Epithelial cell of prostate (primary cell): Measurements from ENCODE around the gene GATA1.

ENCODE experiments used
- DNase-seq: peaks from one replicate; pipeline ENCODE4 v3.0.0-alpha.2; 2011; ENCODE audit warnings: low read depth, low spot score
- H3K27ac ChIP-seq: fragments of 450-650 bp; 2 replicates; pipeline ENCODE4 v1.5.1; 2017; ENCODE audit warnings: mild to moderate bottlenecking

The GATA1 gene

DNA sequence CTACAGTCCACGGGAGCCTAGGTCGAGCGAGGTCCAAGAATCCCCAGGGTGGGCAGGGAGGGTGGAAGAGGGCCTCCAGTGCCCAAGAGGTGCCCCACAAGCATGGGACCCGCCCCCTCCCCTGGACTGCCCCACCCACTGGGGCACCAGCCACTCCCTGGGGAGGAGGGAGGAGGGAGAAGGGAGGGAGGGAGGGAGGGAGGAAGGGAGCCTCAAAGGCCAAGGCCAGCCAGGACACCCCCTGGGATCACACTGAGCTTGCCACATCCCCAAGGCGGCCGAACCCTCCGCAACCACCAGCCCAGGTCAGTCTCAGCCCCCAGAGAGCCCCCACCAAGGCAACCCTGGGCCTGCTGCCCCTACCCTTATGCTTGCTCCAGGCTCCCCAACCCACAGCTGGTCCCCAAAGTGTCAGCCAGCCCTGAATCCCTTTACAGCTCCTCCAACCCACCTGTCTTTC, at the start of gene GATA1:
Gene GATA1 (plus strand): TSS at position 250 of the 460 bp plus-strand sequence. CDS start 4,520 bp downstream, outside the sequence.
- no peak within 1 kb of the TSS for H3K27ac ChIP-seq
- DNase-seq = no peak

DNA sequence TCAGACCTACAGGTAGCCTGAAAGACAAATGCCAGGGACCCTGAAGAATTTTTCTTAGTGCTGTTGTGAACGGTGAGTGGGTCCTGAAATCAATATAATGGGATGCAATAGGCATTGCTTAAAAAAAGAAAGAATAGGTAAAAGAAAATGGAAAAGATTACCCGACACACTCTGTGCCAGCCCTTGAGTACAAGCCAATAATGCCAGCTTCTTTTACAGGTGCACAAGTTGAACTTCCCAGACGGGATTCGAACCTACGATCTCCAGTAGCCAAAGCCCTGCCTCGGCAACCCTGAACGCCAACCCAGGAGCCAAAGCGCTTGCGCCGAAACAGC, 49.5 kb upstream of the GATA1 start:
- H3K27ac ChIP-seq = peak overlapping the region; percentile 74
- DNase-seq = no peak

DNA sequence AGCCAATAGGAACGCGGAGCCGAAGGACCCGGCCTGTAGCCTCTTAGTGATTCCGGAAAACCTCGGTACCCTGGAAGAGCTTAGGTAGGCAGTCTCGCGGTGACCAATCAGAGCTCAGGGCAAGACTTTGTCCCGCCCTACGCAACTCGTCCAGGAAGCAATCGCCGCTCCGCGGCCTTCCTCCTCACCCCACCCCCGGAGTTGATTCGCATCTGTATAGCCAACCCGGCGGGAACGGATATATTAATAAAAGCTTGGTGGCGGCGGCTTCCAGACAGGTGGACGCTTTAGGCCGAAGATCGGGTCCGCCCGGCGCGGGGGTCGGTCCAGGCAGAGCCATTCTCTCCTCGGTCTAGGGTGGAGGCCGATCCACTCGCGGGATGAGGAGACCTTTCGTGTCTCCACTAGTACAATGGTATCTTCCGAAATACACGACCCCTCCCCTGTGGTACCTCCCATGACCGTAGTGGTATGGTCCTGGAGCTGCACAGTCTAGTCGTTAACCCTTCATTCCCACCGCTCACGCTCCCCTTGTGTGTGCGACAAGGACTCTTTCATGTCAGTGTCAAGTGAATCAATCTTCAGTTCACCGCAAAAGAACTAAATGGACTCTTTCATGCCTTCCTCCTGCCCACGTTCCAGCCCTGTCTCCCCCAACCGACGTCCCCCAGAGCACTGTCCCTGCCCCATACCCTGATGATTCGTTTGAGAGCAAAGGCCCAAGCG, 49.0 kb upstream of the GATA1 start:
- peak; percentile 88 for DNase-seq
- peak overlapping the region; percentile 74 for H3K27ac ChIP-seq

GRCh38 chrX:48737940-48738339, 48.5 kb upstream of the GATA1 start:
- H3K27ac ChIP-seq = peak overlapping the region; percentile 74
- no peak for DNase-seq

GRCh38 chrX:48741834-48742233, 44.6 kb upstream of the GATA1 start:
- no peak overlapping the region for H3K27ac ChIP-seq
- DNase-seq = no peak

DNA sequence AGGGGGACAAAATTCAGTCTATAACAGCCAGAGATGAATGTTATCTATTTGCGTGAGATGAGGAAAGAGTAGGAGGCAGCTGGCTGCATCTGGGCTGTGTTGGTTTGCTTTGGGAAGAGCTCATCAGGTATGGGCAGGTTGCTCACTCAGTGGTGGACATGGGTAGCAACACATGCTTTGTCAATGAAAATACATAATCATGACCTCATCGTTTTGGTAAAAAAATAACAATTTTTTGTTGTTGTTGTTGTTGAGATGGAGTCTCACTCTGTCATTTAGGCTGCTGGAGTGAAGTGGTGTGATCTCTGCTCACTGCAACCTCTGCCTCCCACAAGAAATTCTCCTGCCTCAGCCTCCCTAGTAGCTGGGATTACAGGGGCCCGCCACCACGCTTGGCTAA, 41.2 kb upstream of the GATA1 start:
- H3K27ac ChIP-seq = no peak overlapping the region
- no peak for DNase-seq

DNA sequence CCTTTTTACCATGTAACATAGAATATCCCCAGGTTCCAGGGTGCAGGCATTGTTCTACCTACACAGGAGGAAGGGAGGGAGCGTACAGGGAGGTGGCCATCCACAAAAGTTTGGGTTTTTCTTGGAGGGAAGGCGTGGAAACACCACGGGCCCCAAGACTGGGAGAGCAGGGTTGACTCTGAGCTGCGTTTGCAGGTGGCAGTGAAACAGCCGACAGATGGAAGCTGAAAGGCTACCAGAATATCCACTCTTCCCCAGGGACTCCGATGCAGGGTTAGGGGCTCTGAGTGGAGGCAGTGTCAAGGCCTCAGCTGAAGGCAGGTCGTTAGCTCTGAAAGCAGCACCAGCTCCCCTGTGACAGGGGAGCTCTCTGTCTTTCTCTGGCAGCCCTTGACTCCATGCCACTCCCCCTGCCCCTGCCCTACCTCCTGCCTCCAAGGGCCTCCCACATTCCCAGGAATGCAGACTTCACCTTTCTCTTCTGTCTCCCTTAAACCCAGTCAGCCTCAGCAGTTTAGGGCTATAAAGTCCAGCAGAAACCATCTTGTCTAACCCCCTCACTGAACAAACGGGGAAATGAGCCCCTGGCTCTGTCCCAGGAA, 38.9 kb upstream of the GATA1 start:
- no peak for DNase-seq
- H3K27ac ChIP-seq = no peak overlapping the region

DNA sequence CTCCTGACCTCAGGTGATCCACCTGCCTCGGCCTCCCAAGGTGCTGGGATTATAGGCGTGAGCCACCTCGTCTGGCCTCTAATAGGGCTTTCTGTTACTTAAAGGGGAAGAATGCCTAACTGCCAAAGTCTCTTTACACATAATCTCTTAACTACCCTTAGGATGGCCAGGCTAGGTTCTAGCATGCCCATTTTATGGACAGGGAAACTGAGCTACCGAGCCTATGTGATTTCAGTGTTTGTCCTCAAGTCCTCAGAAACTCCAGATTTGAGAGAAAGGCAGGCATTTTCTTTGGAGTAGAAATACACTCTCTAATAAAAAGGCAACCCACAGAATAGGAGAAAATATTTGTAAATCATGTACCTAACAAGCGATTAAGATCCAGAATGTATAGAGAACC, 37.2 kb upstream of the GATA1 start:
- no peak overlapping the region for H3K27ac ChIP-seq
- DNase-seq = no peak

DNA sequence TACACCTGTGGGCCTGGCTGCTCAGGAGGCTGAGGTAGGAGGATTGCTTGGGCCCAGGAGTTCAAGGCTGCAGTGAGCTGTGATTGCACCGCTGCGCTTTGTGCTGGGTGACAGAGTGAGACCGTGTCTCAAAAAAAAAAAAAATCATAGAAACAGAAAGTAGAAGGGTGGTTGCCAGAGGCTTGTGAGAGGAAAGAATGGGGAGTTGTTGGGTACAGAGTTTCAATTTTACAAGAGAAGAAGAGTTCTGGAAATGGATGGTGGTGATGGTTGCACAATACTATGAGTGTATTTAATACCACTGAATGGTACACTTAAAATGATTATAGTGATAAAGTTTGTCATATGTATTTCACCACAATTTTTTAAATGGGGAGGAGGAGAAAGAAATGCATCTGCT, 35.0 kb upstream of the GATA1 start:
- DNase-seq = no peak
- H3K27ac ChIP-seq = no peak overlapping the region

- no peak overlapping the region for H3K27ac ChIP-seq
- no peak for DNase-seq
Measured at GRCh38 chrX:48752498-48752897, 33.9 kb upstream of the GATA1 start.

- DNase-seq = no peak
Measured at GRCh38 chrX:48753708-48754228, 32.6 kb upstream of the GATA1 start.

GRCh38 chrX:48754238-48754637, 32.2 kb upstream of the GATA1 start:
- no peak overlapping the region for H3K27ac ChIP-seq
- no peak for DNase-seq

More at GRCh38 chrX:48753708-48754228, 32.6 kb upstream of the GATA1 start:
- no peak overlapping the region for H3K27ac ChIP-seq

GRCh38 chrX:48761674-48762471, 24.5 kb upstream of the GATA1 start, which contains the start of gene GLOD5:
GLOD5 (plus strand) TSS chrX:48761747; CDS start chrX:48761791, 44 bp downstream.
- H3K27ac ChIP-seq = no peak within 1 kb of the TSS
- peak; percentile 29 for DNase-seq

DNA sequence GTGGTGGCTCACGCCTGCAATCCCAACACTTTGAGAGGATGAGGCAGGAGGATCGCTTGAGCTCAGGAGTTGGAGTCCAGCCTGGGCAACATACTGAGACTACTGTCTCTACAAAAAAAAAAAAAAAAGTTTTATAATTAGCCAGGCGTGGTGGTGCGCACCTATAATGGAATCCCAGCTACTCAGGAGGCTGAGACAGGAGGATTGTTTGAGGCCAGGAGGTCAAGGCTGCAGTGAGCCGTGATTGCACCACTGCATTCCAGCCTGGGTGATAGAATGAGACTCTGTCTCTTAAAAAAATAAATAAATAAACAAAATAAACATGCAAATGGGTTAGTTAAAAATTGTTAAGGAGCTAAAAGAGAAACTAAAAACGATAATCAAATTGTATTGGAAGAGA, 17.2 kb upstream of the GATA1 start:
- DNase-seq = no peak
- H3K27ac ChIP-seq = no peak overlapping the region

- no peak overlapping the region for H3K27ac ChIP-seq
- no peak for DNase-seq
Measured at GRCh38 chrX:48770296-48770695, 16.1 kb upstream of the GATA1 start.

DNA sequence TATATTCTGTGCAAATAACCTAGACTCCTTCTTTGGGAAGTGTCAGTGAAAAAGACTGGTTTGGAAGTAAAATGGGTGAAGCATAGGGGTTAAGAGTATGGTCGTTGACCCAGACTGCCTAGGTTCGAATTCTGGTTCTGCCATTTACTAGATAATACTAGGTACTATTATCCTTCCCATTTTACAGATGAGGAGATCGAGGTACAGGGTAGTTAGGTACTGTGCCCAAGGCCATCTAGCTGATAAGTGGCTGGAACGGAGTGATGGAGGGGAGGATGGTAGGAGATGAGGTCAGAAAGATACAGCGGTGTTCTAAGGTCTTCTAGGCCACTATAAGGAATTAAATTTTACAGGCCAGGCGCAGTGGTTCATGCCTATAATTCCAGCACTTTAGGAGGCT, 13.8 kb upstream of the GATA1 start:
- DNase-seq = no peak
- H3K27ac ChIP-seq = no peak overlapping the region

- H3K27ac ChIP-seq = no peak overlapping the region
- no peak for DNase-seq
Measured at GRCh38 chrX:48776818-48777439, 9.5 kb upstream of the GATA1 start.

DNA sequence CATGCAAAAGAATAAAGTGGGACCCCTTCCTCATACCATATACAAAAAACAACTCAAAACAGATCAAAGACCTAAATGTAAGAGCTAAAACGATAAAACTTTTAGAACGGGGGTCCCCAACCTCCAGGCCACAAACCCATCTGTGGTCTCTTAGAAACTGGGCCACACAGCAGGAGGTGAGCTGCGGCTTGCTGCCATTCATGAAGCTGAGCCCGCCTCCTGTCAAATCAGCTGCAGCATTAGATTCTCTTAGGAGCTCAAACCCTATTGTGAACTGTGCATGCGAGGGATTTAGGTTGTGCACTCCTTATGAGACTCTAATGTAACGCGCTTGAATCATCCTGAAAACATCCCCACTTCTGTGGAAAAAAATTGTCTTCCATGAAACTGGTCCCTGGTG, 7.0 kb upstream of the GATA1 start:
- H3K27ac ChIP-seq = no peak overlapping the region
- no peak for DNase-seq

DNA sequence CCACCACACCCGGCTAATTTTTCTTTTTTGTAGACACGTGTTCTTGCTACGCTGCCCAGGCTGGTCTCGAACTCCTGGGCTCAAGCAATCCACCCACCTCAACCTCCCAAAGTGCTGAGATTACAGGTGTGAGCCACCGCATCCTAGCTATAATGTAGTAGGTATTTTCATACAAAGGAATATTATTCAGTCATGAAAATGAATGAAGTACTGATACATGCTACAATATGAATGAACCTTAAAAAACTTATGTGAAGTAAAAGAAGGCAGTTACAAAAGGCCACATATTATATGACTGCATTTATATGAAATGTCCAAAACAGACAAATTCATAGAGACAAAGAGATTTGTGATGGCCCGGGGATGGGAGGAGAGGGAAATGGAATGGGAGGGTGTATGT, 4.7 kb upstream of the GATA1 start:
- DNase-seq = no peak
- H3K27ac ChIP-seq = no peak overlapping the region

DNA sequence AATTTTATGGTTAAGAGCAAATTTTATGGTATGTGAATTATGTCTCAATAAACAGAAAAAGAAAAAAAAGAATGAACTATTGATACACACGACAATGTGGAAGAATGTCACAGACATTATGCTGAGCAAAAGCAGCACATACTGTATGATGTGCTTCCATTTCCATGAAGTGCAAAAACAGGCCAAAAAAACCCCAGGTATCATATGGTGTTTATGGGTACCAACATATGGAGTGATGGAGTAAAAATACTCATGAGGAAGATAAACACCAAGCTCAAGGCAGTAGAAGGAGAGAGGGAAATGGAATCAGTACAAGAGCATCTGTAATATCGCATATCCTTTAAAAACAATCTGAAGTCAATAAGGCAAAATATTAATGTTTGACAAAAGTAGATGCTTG, 4.2 kb upstream of the GATA1 start:
- no peak overlapping the region for H3K27ac ChIP-seq
- no peak for DNase-seq

- no peak overlapping the region for H3K27ac ChIP-seq
- no peak for DNase-seq
Measured at GRCh38 chrX:48782795-48783194, 3.6 kb upstream of the GATA1 start.
